A673 (cell line): ENCODE data around the gene SPATA13. TPM values are rescaled to one million over a fixed set of nuclear protein-coding genes. Genes with fewer than 3 reads are reported as not detected.
"Not testable (repeated sequence)": the region's sequence is repeated elsewhere in the genome, so short reads cannot be mapped to it uniquely, and the experiment has no call there.

Experiments used
- BruUV-seq: library from RNA; stranded (reverse); fragments of 400-500 nt; replicated peaks from 2 replicates; lab custom pipeline; 2021; lab: Mats Ljungman, UMichigan
- CTCF ChIA-PET: fragments of 300-600 bp; sonication (Branson Sonifier 250); formaldehyde crosslinking; loops from one replicate; lab custom pipeline; 2022; ENCODE audit warnings: antibody characterized with exemption; lab: Charles Lee
- POLR2A ChIA-PET: fragments of 300-600 bp; sonication (Branson Sonifier 250); formaldehyde crosslinking; loops from one replicate; lab custom pipeline; 2022; ENCODE audit warnings: antibody characterized with exemption; ENCODE audit not compliant: low non-redundant PET; lab: Charles Lee
- DNase-seq: peaks from one replicate; pipeline ENCODE4 v3.0.0-alpha.2; 2015; ENCODE audit warnings: low spot score
- H3K27ac ChIP-seq: fragments of 200-600 bp; sonication (generic); 2 replicates; pipeline ENCODE4 v1.5.1; 2016; ENCODE audit warnings: mixed run types, low read depth, mild to moderate bottlenecking, mixed read lengths, antibody characterized with exemption, low read length; ENCODE audit not compliant: poor library complexity, severe bottlenecking
- H3K27me3 ChIP-seq: fragments of 200-600 bp; sonication (generic); replicated peaks from 2 replicates; pipeline ENCODE4 v1.6.1; 2017; ENCODE audit warnings: mixed run types, low read depth, mild to moderate bottlenecking, mixed read lengths, antibody characterized with exemption, low read length; ENCODE audit not compliant: insufficient read depth, poor library complexity
- H3K36me3 ChIP-seq: fragments of 200-600 bp; sonication (generic); 2 replicates; pipeline ENCODE4 v1.6.1; 2016; ENCODE audit warnings: mixed run types, mild to moderate bottlenecking, mixed read lengths, antibody characterized with exemption, low read length; ENCODE audit not compliant: insufficient read depth, poor library complexity, severe bottlenecking
- H3K4me1 ChIP-seq: fragments of 200-600 bp; sonication (generic); 2 replicates; pipeline ENCODE4 v1.6.1; 2017; ENCODE audit warnings: mixed run types, mild to moderate bottlenecking, mixed read lengths, antibody characterized with exemption, low read length; ENCODE audit not compliant: insufficient read depth, poor library complexity, severe bottlenecking
- H3K4me3 ChIP-seq: fragments of 200-600 bp; sonication (generic); 2 replicates; pipeline ENCODE4 v1.5.1; 2016; ENCODE audit warnings: low read depth, mixed run types, mild to moderate bottlenecking, mixed read lengths, low read length; ENCODE audit not compliant: poor library complexity, severe bottlenecking
- H3K9me3 ChIP-seq: fragments of 200-600 bp; sonication (generic); 2 replicates; pipeline ENCODE4 v1.6.1; 2016; ENCODE audit warnings: mixed run types, low read depth, mild to moderate bottlenecking, mixed read lengths, antibody characterized with exemption, low read length; ENCODE audit not compliant: poor library complexity, severe bottlenecking
- CTCF ChIP-seq: fragments of 300-800, 200-600 bp; sonication (generic); conservative IDR thresholded peaks from 2 replicates; pipeline ENCODE4 v1.5.1; 2017; ENCODE audit warnings: low read depth, mild to moderate bottlenecking, antibody characterized with exemption, low read length, moderate library complexity, mixed read lengths
- EZH2 ChIP-seq: fragments of 200-600 bp; sonication (generic); IDR thresholded peaks from 2 replicates; pipeline ENCODE4 v1.6.1; 2017; ENCODE audit warnings: borderline replicate concordance, low read depth, mild to moderate bottlenecking, mixed read lengths, antibody characterized with exemption, low read length; ENCODE audit not compliant: poor library complexity, severe bottlenecking
- intact Hi-C: fragments of 100-400 bp; cut with micrococcal nuclease; formaldehyde crosslinking; loops from one replicate; pipeline ENCODE4 v1.10.0; 2022; ENCODE audit not compliant: unreplicated experiment
- total RNA-seq: library from RNA; stranded (reverse); gene quantifications from 2 replicates; pipeline ENCODE4 v1.2.3, GENCODE V29; 2021

Gene SPATA13
- total RNA-seq, 1 experiment from 2014 or later: 58.2 TPM

GRCh38 chr13:24348797-24349515 lies 188.4 kb downstream of the SPATA13 start:
- TF ChIP-seq EZH2 (no peak), CTCF (no peak)
- POLR2A ChIA-PET: interaction anchor here (0.7 kb wide), 1 partner anchor 55 kb away, joined by 3 read pairs; no protein-coding TSS in a partner anchor
- no peak for DNase-seq
- intact Hi-C loops: no loop called here
- no TSS peak for BruUV-seq
- H3K27me3 ChIP-seq: no peaks in the 10 kb centered on the region
- H3K4me1 ChIP-seq: no peaks in the 10 kb centered on the region
- no peak overlapping the region for H3K4me3 ChIP-seq
- H3K27ac ChIP-seq: no peak overlapping the region
- H3K36me3 ChIP-seq: no peaks in the 10 kb centered on the region
- CTCF ChIA-PET: no interaction called here
- H3K9me3 ChIP-seq: no peaks in the 10 kb centered on the region

GRCh38 chr13:24349778-24350664 lies 189.5 kb downstream of the SPATA13 start:
- POLR2A ChIA-PET, H3K4me3 ChIP-seq, H3K4me1 ChIP-seq, CTCF ChIA-PET, H3K27ac ChIP-seq, DNase-seq, H3K36me3 ChIP-seq, intact Hi-C loops, BruUV-seq, H3K9me3 ChIP-seq, H3K27me3 ChIP-seq: not testable (repeated sequence)

- H3K27me3 ChIP-seq: no peaks in the 10 kb centered on the region
- no peaks in the 10 kb centered on the region for H3K9me3 ChIP-seq
- CTCF ChIA-PET: no interaction called here
- no peak for TF ChIP-seq CTCF
- TF ChIP-seq EZH2: no peak
- no peak for DNase-seq
- no peaks in the 10 kb centered on the region for H3K36me3 ChIP-seq
- no peak overlapping the region for H3K4me3 ChIP-seq
- POLR2A ChIA-PET: no interaction called here
- no TSS peak for BruUV-seq
- intact Hi-C loops: no loop called here
- no peaks in the 10 kb centered on the region for H3K4me1 ChIP-seq
- H3K27ac ChIP-seq: no peak overlapping the region
Observed at GRCh38 chr13:24351423-24351822, 190.9 kb downstream of the SPATA13 start.
